GM12874 (cell line): ENCODE results near the gene PDGFD.

Experiments used
- TF ChIP-seq, protein P1 (sequence below): IDR thresholded peaks from 2 replicates; pipeline ENCODE4 v1.5.1; 2011; ENCODE audit warnings: low read depth, mild to moderate bottlenecking, control low read depth, low read length, moderate library complexity; ENCODE audit not compliant: insufficient read depth

The PDGFD gene

GRCh38 chr11:104105155-104105554 lies 58.8 kb downstream of the PDGFD start:
- TF ChIP-seq, protein P1, sequence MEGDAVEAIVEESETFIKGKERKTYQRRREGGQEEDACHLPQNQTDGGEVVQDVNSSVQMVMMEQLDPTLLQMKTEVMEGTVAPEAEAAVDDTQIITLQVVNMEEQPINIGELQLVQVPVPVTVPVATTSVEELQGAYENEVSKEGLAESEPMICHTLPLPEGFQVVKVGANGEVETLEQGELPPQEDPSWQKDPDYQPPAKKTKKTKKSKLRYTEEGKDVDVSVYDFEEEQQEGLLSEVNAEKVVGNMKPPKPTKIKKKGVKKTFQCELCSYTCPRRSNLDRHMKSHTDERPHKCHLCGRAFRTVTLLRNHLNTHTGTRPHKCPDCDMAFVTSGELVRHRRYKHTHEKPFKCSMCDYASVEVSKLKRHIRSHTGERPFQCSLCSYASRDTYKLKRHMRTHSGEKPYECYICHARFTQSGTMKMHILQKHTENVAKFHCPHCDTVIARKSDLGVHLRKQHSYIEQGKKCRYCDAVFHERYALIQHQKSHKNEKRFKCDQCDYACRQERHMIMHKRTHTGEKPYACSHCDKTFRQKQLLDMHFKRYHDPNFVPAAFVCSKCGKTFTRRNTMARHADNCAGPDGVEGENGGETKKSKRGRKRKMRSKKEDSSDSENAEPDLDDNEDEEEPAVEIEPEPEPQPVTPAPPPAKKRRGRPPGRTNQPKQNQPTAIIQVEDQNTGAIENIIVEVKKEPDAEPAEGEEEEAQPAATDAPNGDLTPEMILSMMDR = no peak

DNA sequence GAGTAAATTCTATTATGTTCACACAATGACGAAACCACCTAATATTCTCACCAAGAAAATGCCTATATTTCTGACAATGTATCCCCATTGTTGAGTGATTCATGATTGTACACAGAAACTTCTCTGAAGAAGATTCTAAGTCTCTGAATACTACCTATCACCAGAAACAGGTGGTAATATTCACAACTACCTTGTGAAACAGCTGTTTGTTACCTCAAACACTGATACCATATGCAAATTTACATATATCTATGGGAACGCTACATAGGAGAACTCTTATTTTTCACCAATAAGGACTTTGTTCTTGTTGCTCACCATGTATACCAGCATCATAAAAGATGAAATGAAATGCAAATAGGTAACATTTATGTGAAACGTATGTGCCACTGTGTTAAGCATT lies 59.3 kb downstream of the PDGFD start:
- TF ChIP-seq, protein P1 = no peak

GRCh38 chr11:104104201-104104600 lies 59.7 kb downstream of the PDGFD start:
- TF ChIP-seq, protein P1 = no peak

DNA sequence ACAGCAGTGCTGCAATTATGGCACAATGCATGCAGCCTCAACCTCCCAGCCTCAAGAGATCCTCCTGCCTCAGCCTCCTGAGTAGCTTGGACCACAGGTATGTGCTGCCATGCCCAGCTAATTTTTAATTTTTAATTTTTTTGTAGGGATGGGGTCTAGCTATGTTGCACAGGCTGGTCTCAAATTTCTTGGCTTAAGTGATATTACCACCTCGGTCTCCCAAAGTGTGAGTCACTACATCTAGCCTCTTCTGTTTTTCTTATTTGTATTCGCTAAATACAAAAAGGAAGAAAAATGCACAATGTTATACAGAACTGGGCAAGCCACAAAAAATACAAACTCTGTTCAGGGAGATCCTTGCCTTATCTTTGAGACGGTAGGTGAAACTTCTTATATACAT lies 65.4 kb downstream of the PDGFD start:
- TF ChIP-seq, protein P1 = no peak

DNA sequence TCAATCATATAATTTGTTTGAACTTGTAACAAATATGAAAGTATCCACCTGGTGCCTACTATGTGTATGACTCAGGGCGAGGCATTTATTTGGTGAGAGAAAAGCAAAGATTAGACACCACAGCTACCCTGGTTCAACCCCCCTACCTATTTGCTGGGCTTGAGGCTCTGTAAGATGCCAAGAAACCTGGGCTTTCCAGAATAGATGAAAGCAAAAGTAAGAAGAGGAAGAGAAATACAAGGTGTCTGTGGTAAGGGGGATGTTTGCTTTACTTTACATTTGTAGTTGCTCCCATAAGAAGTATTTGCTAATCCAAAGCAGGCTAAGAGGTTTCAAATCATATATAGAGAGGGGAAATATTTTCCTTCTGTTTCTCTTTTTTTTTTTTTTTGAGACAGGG lies 65.8 kb downstream of the PDGFD start:
- TF ChIP-seq, protein P1 = no peak

GRCh38 chr11:104096900-104097299 lies 67.0 kb downstream of the PDGFD start:
- TF ChIP-seq, protein P1 = no peak

DNA sequence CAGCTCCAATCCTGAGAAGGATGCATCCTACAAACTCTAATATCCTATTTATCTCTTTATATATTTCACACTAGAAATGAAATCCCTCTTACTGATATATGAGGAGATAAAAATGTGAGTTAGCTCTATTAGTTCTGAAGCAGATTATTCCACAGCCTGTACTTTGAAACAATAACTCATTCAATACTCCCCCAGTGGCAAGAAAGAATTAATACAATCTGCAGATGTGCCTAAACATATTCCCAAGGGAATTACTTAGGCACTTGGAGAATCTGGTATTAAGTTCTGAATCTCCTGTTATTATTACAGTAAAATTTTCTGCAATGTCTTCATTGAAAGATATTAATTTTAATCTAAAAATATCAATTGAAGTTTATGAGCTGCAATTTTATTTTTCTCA lies 68.2 kb downstream of the PDGFD start:
- TF ChIP-seq, protein P1 = no peak

- TF ChIP-seq, protein P1 = no peak
These were observed 69.4 kb downstream of the PDGFD start for GRCh38 chr11:104094576-104094975.
